Thoracic aorta (tissue), 2 donors: ENCODE measurements around the gene EMC10. TPM values are rescaled to one million over a fixed set of nuclear protein-coding genes. Genes with fewer than 3 reads are reported as not detected.

ENCODE experiments used
- ATAC-seq: fragments of 150-250 bp; one replicate; pipeline ENCODE4 v1.8.0; 2017; ENCODE audit warnings: low read depth; ENCODE audit not compliant: insufficient number of reproducible peaks, low FRiP score
- DNase-seq: peaks from one replicate; pipeline ENCODE4 v3.0.0-alpha.2; 2020; ENCODE audit warnings: low spot score
- H3K27ac ChIP-seq, 2 donors: fragments of 200-600 bp; sonication (generic); 1 replicate in 1 of 2; 2 replicates in 1 of 2; pipeline ENCODE4 v1.5.1; 2016; ENCODE audit warnings: mild to moderate bottlenecking in 2 of 2, moderate library complexity in 2 of 2
- H3K27me3 ChIP-seq: fragments of 200-600 bp; sonication (generic); replicated peaks from 2 replicates; pipeline ENCODE4 v1.6.0; 2016; ENCODE audit warnings: mild to moderate bottlenecking; ENCODE audit not compliant: insufficient read depth
- H3K36me3 ChIP-seq: fragments of 200-600 bp; sonication (generic); one replicate; pipeline ENCODE4 v1.5.1; 2016
- H3K4me1 ChIP-seq, 2 donors: fragments of 200-600 bp; sonication (generic); 1 replicate in 1 of 2; 2 replicates in 1 of 2; pipeline versions ENCODE4 v1.5.1 to v1.6.0; 2016; ENCODE audit warnings: low read depth in 2 of 2, mild to moderate bottlenecking in 1 of 2; ENCODE audit not compliant: control insufficient read depth in 1 of 2
- H3K4me3 ChIP-seq: fragments of 200-600 bp; sonication (generic); 2 replicates; pipeline ENCODE4 v1.5.1; 2016; ENCODE audit warnings: mild to moderate bottlenecking
- H3K9me3 ChIP-seq: fragments of 200-600 bp; sonication (generic); 2 replicates; pipeline ENCODE4 v1.5.1; 2016
- CTCF ChIP-seq: fragments of 200-600 bp; sonication (generic); IDR thresholded peaks from one replicate; pipeline ENCODE4 v1.5.1; 2019; ENCODE audit warnings: antibody characterized with exemption
- total RNA-seq, 2 donors: library from RNA; depleted of rRNA; stranded (reverse); fragments of >200 nt; gene quantifications; one replicate each; pipeline versions ENCODE4 v1.1.0 to v1.2.3, GENCODE V29; 2016

Gene EMC10
- total RNA-seq, 2 donors from 2014 or later: 85.6 to 139 TPM

DNA sequence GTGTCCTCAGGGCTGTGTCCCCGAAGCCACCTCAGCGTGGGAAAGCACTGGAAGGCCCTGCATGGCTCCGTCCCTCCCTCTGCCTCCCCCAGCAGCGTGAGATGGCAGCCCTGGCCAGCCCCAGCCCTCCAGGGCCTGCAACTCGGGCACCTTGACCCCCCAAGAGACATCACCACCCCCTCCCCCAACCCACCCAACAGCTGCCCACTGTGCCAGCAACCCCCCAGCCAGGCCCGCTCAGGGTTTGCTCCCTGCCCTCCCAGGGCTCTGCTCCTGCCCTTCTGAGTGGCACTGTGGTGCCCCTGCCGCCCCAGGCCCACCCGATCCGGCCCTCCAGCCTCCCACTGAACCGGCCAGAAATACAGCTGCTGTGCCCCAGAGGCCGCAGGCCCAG is 38.9 kb downstream of the EMC10 start:
- ATAC-seq (no peak), DNase-seq (no peak)
- no peak for TF ChIP-seq CTCF

GRCh38 chr19:50516456-50516855 is 40.1 kb downstream of the EMC10 start:
- DNase-seq (no peak), ATAC-seq (no peak)
- H3K9me3 ChIP-seq: no peaks in the 10 kb centered on the region
- TF ChIP-seq CTCF: no peak
- no peaks in the 10 kb centered on the region for H3K36me3 ChIP-seq
- no peaks in the 10 kb centered on the region for H3K27me3 ChIP-seq
- no peaks in the 10 kb centered on the region for H3K4me1 ChIP-seq
- H3K27ac ChIP-seq: no peak overlapping the region
- H3K4me3 ChIP-seq: no peak overlapping the region

More for the DNA sequence above, 38.9 kb downstream of the EMC10 start:
- Histone ChIP-seq H3K36me3 (no peaks in the 10 kb centered on the region), H3K9me3 (no peaks in the 10 kb centered on the region), H3K4me1 (peaks cover 4 to 6% of the 10 kb centered on the region in 2 donors), H3K4me3 (no peak overlapping the region), H3K27ac (no peak overlapping the region), H3K27me3 (no peaks in the 10 kb centered on the region)

DNA sequence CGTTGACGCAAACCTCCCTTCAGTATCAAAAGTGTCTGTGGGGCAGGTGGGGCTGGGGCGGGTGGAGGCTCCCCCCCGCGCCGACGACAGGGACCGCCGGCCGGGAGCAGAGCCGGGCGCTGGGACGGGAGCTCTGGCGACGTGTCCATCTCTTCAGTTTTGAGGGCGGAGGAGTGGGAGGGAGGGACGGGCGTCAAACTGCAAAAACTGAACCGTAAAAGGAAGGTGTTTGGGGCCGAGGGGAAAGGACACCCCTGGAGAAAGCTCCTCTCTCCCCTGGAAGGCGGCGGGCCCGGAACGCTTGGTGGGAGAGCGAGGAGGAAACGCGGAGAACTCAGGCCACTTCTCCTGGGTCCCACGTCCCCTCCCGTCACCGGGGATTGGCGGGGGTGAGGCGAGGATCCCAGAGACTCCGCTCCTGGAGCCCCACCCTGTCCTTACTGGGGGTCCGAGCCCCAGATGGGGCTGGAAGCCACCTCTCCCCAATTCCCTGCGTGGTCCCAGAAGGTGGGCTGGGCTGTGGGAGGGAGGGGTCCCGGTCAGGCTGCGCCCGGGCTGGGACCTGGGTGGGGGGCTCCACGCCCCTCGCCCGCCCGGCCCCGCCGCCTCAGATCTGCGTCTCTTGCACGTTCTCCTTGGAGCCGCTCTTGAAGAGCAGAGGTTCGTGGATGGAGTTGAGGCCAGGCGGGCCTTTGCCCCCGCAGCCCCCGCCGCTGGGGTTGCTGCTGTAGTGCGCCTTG is 40.8 kb downstream of the EMC10 start:
- TF ChIP-seq CTCF: no peak
- ATAC-seq: no peak
- no peaks in the 10 kb centered on the region for H3K36me3 ChIP-seq
- no peak overlapping the region for H3K27ac ChIP-seq
- no peaks in the 10 kb centered on the region for H3K4me1 ChIP-seq
- H3K27me3 ChIP-seq: no peaks in the 10 kb centered on the region
- no peaks in the 10 kb centered on the region for H3K9me3 ChIP-seq
- H3K4me3 ChIP-seq: no peak overlapping the region
- DNase-seq: no peak

DNA sequence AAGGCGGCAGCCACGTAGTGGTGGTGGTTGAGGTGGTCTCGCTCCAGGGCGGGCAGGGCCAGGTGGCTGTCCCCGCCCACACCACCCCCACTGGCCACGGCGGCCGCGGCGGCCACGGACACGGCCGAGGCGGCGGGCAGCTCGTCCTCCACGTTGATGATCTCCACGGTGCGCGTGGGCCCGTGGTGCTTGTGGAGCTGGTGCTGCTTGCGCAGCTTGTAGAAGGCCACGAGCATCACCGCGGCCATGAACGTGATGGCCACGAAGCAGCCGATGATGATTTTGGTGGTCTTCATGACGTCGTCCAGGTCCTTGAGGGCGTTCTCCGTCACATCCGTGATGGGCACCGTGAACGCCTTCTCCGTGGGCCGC is 41.4 kb downstream of the EMC10 start:
- ATAC-seq: no peak
- Histone ChIP-seq H3K4me1 (no peaks in the 10 kb centered on the region), H3K27me3 (no peaks in the 10 kb centered on the region), H3K9me3 (no peaks in the 10 kb centered on the region), H3K4me3 (no peak overlapping the region), H3K36me3 (no peaks in the 10 kb centered on the region), H3K27ac (no peak overlapping the region)
- no peak for TF ChIP-seq CTCF
- DNase-seq: no peak

GRCh38 chr19:50518091-50519005 is 42.0 kb downstream of the EMC10 start:
- Histone ChIP-seq H3K4me1 (no peaks in the 10 kb centered on the region), H3K27ac (no peak overlapping the region), H3K27me3 (no peaks in the 10 kb centered on the region), H3K36me3 (no peaks in the 10 kb centered on the region), H3K4me3 (no peak overlapping the region), H3K9me3 (no peaks in the 10 kb centered on the region)
- DNase-seq: no peak
- no peak for ATAC-seq
- no peak for TF ChIP-seq CTCF
